Stimulated activated naive CD8-positive, alpha-beta T cell treated with anti-CD3 and anti-CD28 coated beads, Interleukin-15, Interleukin-2, amounts not matched to agents 100 U/mL and 50 U/mL, for 24 hours (primary cell): ENCODE results near the gene SENP8.
"Not testable (repeated sequence)": the region's sequence is repeated elsewhere in the genome, so short reads cannot be mapped to it uniquely, and the experiment has no call there.

Experiments
- ATAC-seq: fragments of 150-1000 bp; cut with Tn5 transposase; one replicate; pipeline ENCODE4 v1.10.0; 2021
- DNase-seq: peaks from one replicate; pipeline ENCODE4 v3.0.0; 2021

The SENP8 gene

GRCh38 chr15:72118017-72118978, at the start of gene SENP8, which contains the start of gene MYO9A:
Gene SENP8, plus strand, starts transcription at chr15:72118403. Its CDS starts 21,221 bp downstream, at chr15:72139624.
Gene MYO9A, minus strand, starts transcription at chr15:72118150. Its CDS starts 71,587 bp downstream, at chr15:72046563.
- DNase-seq: peak; percentile 99
- ATAC-seq: peak; percentile 76

DNA sequence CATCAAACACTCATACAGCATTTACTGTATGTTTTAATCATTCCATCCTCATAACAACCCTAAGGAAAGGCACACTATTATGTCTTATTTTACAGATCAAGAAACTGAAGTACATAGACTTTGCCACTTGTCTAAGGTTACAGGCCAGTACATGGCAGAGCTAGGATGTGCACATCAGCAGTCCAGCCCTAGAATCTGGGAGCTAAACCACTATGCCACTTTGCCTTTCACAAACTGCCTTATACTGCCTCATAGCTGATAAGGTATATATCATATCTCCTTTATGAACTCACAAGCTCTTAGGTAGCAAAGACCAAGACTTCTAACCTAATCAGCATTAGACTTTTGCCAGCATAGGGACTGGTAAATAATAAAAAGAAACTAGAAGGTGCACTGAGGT, 49.3 kb upstream of the SENP8 start:
- ATAC-seq (no peak), DNase-seq (no peak)

GRCh38 chr15:72070817-72071447, 47.3 kb upstream of the SENP8 start:
- DNase-seq: no peak
- ATAC-seq: no peak

- ATAC-seq, DNase-seq: not testable (repeated sequence)
Measured at GRCh38 chr15:72071448-72071825, 46.8 kb upstream of the SENP8 start.

DNA sequence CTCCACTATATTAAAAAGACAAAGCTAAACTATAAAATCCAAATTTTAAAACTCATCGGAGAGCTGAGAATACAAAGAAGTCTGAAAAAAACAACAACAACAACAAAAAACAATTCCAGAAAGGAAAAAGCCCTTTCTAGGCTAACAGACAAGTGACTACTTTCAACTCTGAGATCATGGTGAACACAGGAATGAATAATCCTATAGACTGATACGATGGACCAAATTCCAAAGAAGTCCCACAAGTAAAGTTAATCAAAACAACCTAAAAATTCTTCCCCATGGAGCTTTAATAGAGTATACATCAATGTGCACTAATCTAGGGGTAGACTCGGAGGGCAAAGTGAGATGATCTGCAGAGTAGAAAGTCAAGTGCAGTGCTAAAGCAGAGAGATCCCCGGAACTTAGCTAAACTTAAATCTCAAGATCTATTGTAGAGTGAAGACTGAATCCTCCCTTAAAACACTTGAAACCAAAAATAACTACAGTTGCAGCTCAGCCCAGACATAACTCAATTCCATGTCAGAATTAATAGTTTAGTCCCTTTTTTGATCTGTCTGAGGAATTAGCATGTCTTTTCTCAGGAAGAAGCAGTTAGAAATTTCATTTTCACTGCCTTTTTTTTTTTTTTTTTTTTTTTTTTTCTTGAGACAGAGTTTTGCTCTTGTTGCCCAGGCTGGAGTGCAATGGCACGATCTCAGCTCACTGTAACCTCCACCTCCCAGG, 43.7 kb upstream of the SENP8 start:
- DNase-seq: no peak
- ATAC-seq: no peak

- no peak for ATAC-seq
- no peak for DNase-seq
Measured at GRCh38 chr15:72077950-72078349, 40.3 kb upstream of the SENP8 start.

DNA sequence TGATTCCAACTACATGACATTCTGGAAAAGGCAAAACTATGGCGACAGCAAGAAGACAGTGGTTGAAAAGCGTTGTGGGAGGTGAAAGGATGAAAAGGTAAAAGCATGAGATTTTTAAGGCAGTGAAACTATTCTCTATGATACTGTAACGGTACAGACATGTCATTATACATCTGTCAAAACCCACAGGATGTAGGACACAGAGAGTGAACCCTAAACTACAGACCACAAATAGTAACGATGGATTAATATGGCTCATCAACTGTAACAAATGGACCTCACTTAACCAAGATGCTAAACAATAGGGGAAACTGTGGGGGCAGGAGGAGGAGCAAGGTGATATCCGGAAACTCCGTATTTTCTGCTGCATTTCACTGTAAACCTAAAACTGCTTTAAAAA, 39.3 kb upstream of the SENP8 start:
- peak; percentile 49 for ATAC-seq
- DNase-seq: no peak

- no peak for DNase-seq
Measured at GRCh38 chr15:72082176-72082575, 36.0 kb upstream of the SENP8 start.

GRCh38 chr15:72086010-72086697, 32.0 kb upstream of the SENP8 start:
- ATAC-seq (no peak), DNase-seq (no peak)

More at GRCh38 chr15:72082176-72082575, 36.0 kb upstream of the SENP8 start:
- ATAC-seq: no peak

- ATAC-seq (no peak), DNase-seq (no peak)
Measured at GRCh38 chr15:72086920-72087648, 31.1 kb upstream of the SENP8 start.

- ATAC-seq (no peak), DNase-seq (no peak)
Measured at GRCh38 chr15:72092006-72092405, 26.2 kb upstream of the SENP8 start.

- DNase-seq: no peak
- no peak for ATAC-seq
Measured at GRCh38 chr15:72092691-72093090, 25.5 kb upstream of the SENP8 start.

DNA sequence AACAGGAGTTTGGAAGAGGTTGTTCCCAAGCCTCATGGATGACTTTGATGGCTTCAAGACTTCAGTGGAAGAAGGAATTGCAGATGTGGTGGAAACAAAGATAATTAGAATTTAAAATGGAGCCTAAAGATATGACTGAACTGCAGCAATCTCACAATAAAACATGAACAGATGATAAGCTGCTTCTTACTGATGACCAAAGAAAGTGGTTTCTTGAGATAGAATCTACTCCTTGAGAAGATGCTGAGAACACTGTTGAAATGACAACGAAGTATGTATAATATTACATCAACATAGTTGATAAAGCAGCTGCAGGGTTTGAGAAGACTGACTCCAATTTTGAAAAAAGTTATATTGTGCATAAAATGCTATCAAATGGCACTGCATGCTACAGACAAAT, 21.4 kb upstream of the SENP8 start:
- DNase-seq (no peak), ATAC-seq (no peak)

GRCh38 chr15:72098040-72098439, 20.2 kb upstream of the SENP8 start:
- ATAC-seq (no peak), DNase-seq (no peak)

DNA sequence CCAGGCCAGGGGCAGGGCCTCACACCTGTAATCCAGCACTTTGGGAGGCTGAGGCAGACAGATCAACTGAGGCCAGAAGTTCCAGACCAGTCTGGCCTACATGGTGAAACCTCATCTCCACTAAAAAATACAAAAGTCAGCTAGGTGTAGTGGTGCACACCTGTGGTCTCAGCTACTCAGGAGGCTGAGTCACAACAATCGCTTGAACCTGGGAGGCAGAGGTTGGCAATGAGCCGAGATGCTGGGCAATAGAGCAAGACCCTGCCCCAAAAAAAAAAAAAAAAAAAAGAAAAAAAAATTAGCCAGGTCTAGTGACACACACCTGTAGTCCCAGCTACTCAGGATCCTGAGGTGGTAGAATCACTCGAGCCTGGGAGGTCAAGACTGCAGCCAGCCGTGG, 19.0 kb upstream of the SENP8 start:
- no peak for DNase-seq
- ATAC-seq: no peak

DNA sequence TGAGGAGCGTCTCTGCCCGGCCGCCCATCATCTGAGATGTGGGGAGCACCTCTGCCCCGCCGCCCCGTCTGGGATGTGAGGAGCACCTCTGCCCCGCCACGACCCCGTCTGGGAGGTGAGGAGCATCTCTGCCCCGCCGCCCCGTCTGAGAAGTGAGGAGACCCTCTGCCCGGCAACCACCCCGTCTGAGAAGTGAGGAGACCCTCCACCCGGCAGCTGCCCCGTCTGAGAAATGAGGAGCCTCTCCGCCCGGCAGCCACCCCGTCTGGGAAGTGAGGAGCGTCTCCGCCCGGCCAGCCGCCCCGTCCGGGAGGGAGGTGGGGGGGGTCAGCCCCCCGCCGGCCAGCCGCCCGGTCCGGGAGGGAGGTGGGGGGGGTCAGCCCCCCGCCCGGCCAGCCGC, 17.7 kb upstream of the SENP8 start:
- not testable (repeated sequence) for DNase-seq, ATAC-seq

- ATAC-seq: no peak
- DNase-seq: no peak
Measured at GRCh38 chr15:72105111-72105510, 13.1 kb upstream of the SENP8 start.

DNA sequence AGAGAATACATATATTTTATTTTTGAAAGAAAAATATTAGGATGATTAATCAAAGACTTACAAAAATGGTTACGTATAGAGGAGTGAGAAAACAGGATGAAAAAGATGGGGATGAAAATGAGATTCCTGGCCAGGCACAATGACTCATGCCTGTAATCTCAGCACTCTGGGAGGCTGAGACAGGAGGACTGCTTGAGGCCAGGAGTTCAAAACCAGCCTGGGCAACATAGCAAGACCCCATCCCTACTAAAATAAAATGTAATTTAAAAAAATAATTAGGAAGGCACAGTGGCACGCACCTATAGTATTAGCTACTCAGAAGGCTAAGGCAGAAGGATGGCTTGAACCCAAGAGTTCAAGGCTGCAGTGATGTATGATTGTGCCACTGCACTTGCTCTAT, 12.1 kb upstream of the SENP8 start:
- no peak for ATAC-seq

DNA sequence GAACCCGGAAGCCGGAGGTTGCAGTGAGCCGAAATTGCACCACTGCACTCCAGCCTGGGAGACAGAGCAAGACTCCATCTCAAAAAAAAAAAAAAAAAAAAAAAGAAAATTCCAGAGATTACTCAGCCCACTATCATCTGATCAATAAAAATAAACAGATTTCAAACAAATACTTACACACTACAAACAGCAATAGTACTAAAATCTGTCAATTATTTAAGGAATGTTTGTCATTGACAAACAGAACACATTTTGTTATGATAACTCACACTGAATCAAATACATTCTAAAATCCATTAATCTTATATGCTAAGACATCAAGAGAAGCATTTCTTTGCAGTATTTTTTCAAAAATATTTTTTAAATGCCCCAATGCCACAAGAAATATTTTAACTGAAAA, 7.8 kb upstream of the SENP8 start:
- no peak for ATAC-seq
- DNase-seq: no peak

More for the DNA sequence above, 12.1 kb upstream of the SENP8 start:
- no peak for DNase-seq

- ATAC-seq: no peak
- no peak for DNase-seq
Measured at GRCh38 chr15:72112116-72112515, 6.1 kb upstream of the SENP8 start.

DNA sequence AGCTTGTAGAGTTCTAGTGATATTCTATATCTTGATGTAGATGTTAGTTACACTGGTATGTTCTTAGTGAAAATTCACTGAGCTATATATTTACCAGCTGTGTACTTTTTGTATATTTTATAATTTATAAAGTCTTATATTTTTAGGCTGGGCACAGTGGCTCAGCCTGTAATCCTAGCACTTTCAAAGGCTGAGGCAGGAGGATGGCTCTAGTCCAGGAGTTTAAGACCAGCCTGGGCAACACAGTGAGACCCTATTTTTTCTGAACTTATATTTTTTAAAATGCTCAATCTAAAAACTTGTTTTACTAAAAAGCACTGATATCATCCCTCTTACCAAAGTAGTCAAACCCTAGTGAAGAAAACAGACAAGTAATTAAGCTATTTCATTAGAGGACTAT, 5.4 kb upstream of the SENP8 start:
- ATAC-seq (no peak), DNase-seq (no peak)
